ENCODE data around the gene CHN2.

DNA sequence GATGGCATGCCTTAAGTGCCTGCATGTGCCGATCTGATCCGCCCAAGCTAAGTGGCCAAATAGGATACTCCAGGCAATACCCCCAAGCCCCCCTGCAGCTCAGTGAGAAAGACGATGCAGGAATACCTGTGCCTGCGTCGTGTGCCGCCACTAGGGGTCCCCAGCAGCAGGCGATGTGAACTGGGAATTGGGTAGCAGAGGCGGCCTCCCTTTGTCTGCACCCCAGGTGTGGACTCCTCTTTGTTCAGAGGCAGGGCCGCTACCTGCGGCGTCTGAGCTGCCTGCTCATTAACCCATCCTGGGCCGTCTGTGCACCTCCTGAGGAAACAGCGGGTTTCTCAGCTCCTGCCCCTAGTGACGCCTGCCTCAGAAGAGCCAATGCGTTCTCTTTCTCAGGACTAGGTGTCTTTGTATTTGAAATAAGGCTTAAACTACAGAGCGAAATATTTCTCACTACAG lies 4.8 kb upstream of the CHN2 start:
- TF ChIP-seq POLR2AphosphoS5 (IDR thresholded peaks at IDR 0.05): no peak
- TF ChIP-seq, protein P1, sequence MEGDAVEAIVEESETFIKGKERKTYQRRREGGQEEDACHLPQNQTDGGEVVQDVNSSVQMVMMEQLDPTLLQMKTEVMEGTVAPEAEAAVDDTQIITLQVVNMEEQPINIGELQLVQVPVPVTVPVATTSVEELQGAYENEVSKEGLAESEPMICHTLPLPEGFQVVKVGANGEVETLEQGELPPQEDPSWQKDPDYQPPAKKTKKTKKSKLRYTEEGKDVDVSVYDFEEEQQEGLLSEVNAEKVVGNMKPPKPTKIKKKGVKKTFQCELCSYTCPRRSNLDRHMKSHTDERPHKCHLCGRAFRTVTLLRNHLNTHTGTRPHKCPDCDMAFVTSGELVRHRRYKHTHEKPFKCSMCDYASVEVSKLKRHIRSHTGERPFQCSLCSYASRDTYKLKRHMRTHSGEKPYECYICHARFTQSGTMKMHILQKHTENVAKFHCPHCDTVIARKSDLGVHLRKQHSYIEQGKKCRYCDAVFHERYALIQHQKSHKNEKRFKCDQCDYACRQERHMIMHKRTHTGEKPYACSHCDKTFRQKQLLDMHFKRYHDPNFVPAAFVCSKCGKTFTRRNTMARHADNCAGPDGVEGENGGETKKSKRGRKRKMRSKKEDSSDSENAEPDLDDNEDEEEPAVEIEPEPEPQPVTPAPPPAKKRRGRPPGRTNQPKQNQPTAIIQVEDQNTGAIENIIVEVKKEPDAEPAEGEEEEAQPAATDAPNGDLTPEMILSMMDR (IDR thresholded peaks at IDR 0.05): peak; percentile 48 to 85 (median 73)
